K562 (cell line): Measurements from ENCODE around the gene BTRC.
"Not testable (repeated sequence)": the region's sequence is repeated elsewhere in the genome, so short reads cannot be mapped to it uniquely, and the experiment has no call there.

ENCODE experiments used
- BHLHE40 ChIP-seq: IDR thresholded peaks from 2 replicates; pipeline ENCODE4 v1.6.1; 2011; ENCODE audit warnings: low read length, improper control_type of control experiment
- ELK1 ChIP-seq: sonication (generic); formaldehyde crosslinking; IDR thresholded peaks from 2 replicates; pipeline ENCODE4 v1.8.1; 2022; ENCODE audit warnings: missing genetic modification reagents
- HDGF ChIP-seq: fragments of 450-650 bp; IDR thresholded peaks from 2 replicates; pipeline ENCODE4 v1.6.1; 2016
- JUNB ChIP-seq: fragments of 450-650 bp; formaldehyde crosslinking; conservative IDR thresholded peaks from 2 replicates; pipeline ENCODE4 v1.4.0; 2020; ENCODE audit warnings: mild to moderate bottlenecking
- MXI1 ChIP-seq: IDR thresholded peaks from 2 replicates; pipeline ENCODE4 v1.6.1; 2011; ENCODE audit warnings: low read depth, mild to moderate bottlenecking, improper control_type of control experiment, low read length
- SETDB1 ChIP-seq: IDR thresholded peaks from one replicate; pipeline ENCODE4 v1.6.1; 2012; ENCODE audit warnings: low read length, control low read depth, inconsistent platforms
- SPI1 ChIP-seq: IDR thresholded peaks from 2 replicates; pipeline ENCODE4 v1.6.1; 2011; ENCODE audit warnings: low read depth, low read length, control low read depth, borderline replicate concordance
- TEAD2 ChIP-seq: fragments of 450-650 bp; IDR thresholded peaks from 2 replicates; pipeline ENCODE4 v1.6.1; 2016; ENCODE audit warnings: missing genetic modification characterization, control low read depth, missing compliant biosample characterization
- TRIM24 ChIP-seq, 2 experiments: fragments of 450-650 bp; IDR thresholded peaks; 2 replicates each; pipeline ENCODE4 v1.6.1; 2016
- TF ChIP-seq, protein P1 (sequence below), 3 experiments: IDR thresholded peaks in 2 of 3; conservative IDR thresholded peaks in 1 of 3; 2 replicates each; pipeline ENCODE4 v1.5.1; 2011 to 2012; ENCODE audit warnings: low read length in 3 of 3, mild to moderate bottlenecking in 3 of 3, control low read depth in 2 of 3, improper control_type of control experiment in 1 of 3, inconsistent platforms in 1 of 3, low read depth in 1 of 3, mixed read lengths in 1 of 3, moderate library complexity in 1 of 3; ENCODE audit not compliant: insufficient read depth in 2 of 3
- TF ChIP-seq, protein P2 (sequence below): fragments of 450-650 bp; formaldehyde crosslinking; IDR thresholded peaks from 2 replicates; pipeline ENCODE4 v1.4.0; 2022; ENCODE audit warnings: missing genetic modification characterization

GRCh38 chr10:101334259-101334658 is 19.7 kb upstream of the BTRC start:
- not testable (repeated sequence) for TF ChIP-seq TEAD2 (tag); TRIM24 (IDR thresholded peaks at IDR 0.05); SETDB1; SPI1; JUNB (CRISPR knock-in tag); MXI1; HDGF; BHLHE40; ELK1 (CRISPR knock-in tag)
- TF ChIP-seq, protein P1, sequence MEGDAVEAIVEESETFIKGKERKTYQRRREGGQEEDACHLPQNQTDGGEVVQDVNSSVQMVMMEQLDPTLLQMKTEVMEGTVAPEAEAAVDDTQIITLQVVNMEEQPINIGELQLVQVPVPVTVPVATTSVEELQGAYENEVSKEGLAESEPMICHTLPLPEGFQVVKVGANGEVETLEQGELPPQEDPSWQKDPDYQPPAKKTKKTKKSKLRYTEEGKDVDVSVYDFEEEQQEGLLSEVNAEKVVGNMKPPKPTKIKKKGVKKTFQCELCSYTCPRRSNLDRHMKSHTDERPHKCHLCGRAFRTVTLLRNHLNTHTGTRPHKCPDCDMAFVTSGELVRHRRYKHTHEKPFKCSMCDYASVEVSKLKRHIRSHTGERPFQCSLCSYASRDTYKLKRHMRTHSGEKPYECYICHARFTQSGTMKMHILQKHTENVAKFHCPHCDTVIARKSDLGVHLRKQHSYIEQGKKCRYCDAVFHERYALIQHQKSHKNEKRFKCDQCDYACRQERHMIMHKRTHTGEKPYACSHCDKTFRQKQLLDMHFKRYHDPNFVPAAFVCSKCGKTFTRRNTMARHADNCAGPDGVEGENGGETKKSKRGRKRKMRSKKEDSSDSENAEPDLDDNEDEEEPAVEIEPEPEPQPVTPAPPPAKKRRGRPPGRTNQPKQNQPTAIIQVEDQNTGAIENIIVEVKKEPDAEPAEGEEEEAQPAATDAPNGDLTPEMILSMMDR (IDR thresholded peaks at IDR 0.05 in 2 of 3, conservative IDR thresholded peaks at IDR 0.05 in 1 of 3; ENCODE audit: insufficient read depth in 2 of 3, low read depth in 1 of 3, low read length in 3 of 3): not testable (repeated sequence)
- TF ChIP-seq, protein P2, sequence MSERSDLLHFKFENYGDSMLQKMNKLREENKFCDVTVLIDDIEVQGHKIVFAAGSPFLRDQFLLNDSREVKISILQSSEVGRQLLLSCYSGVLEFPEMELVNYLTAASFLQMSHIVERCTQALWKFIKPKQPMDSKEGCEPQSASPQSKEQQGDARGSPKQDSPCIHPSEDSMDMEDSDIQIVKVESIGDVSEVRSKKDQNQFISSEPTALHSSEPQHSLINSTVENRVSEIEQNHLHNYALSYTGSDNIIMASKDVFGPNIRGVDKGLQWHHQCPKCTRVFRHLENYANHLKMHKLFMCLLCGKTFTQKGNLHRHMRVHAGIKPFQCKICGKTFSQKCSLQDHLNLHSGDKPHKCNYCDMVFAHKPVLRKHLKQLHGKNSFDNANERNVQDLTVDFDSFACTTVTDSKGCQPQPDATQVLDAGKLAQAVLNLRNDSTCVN: not testable (repeated sequence)
